ENCODE data around the gene ELOVL5.

DNA sequence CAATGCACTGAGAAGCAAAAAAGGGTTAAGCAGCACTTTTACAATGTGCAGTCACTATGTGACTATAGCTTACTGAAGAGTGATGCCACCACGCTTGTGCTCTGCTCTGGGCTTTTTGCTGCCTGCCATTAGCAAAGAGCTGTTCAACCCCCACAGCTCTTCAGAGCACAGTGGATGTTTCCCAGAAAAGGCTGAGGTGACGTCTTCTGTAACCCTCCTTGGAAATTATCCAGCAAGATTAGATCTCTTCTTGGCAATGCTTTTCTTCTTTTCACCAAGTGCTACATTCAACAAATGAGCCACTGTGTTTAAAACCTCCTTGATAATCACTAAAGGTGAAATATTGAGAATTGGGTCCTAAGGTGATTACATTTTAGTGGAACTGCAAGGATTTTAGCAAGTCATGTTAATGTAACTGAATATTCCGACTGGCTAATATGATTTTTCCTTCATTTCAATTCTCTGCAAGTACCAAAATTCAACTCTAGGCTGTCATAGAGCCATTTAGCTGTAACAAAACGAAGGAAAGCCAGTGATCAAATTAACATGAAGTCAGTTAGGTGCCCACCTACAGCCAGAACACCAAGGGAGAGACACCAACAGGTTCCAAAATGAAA, 34.9 kb downstream of the ELOVL5 start:
- TF ChIP-seq EZH2 (IDR thresholded peaks at IDR 0.05) (no peak), POLR2AphosphoS5 (IDR thresholded peaks at IDR 0.05; ENCODE audit: borderline replicate concordance, low read depth, low read length) (no peak), FOXP2 (optimal IDR thresholded peaks at IDR 0.05; ENCODE audit: control extremely low read depth, extremely low read length, insufficient read depth) (no peak)
